ENCODE data around the gene MBNL1.

GRCh38 chr3:152269831-152270734, 1.4 kb downstream of the MBNL1 start:
- TF ChIP-seq, protein P1, sequence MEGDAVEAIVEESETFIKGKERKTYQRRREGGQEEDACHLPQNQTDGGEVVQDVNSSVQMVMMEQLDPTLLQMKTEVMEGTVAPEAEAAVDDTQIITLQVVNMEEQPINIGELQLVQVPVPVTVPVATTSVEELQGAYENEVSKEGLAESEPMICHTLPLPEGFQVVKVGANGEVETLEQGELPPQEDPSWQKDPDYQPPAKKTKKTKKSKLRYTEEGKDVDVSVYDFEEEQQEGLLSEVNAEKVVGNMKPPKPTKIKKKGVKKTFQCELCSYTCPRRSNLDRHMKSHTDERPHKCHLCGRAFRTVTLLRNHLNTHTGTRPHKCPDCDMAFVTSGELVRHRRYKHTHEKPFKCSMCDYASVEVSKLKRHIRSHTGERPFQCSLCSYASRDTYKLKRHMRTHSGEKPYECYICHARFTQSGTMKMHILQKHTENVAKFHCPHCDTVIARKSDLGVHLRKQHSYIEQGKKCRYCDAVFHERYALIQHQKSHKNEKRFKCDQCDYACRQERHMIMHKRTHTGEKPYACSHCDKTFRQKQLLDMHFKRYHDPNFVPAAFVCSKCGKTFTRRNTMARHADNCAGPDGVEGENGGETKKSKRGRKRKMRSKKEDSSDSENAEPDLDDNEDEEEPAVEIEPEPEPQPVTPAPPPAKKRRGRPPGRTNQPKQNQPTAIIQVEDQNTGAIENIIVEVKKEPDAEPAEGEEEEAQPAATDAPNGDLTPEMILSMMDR (conservative IDR thresholded peaks at IDR 0.05; ENCODE audit: low read length): no peak
- TF ChIP-seq EZH2phosphoT487 (IDR thresholded peaks at IDR 0.05; ENCODE audit: borderline replicate concordance, low read depth, low read length): no peak
